AG04450 (cell line): ENCODE results near the gene RALY. TPM values are rescaled to one million over a fixed set of nuclear protein-coding genes. Genes with fewer than 3 reads are reported as not detected.

Source experiments
- CTCF ChIA-PET: fragments of 300-600, 350-600 bp; formaldehyde crosslinking; extraction: SDS; loops from one replicate; lab custom pipeline; 2022; ENCODE audit warnings: antibody characterized with exemption, inconsistent platforms; lab: Charles Lee
- POLR2A ChIA-PET: fragments of 350-600 bp; formaldehyde crosslinking; extraction: SDS; loops from one replicate; lab custom pipeline; 2021; ENCODE audit warnings: antibody characterized with exemption, inconsistent platforms; lab: Yijun Ruan, JAX
- DNase-seq: peaks from one replicate; pipeline ENCODE4 v3.0.0-alpha.2; 2011; ENCODE audit warnings: low read depth, low spot score
- H3K27ac ChIP-seq: one replicate; pipeline ENCODE4 v1.5.1; 2012; ENCODE audit warnings: low read depth, low read length, control low read depth
- H3K27me3 ChIP-seq: one replicate; pipeline ENCODE4 v1.6.0; 2012; ENCODE audit warnings: low read length; ENCODE audit not compliant: control insufficient read depth, insufficient read depth
- H3K4me3 ChIP-seq: 2 replicates; pipeline ENCODE4 v1.5.1; 2011; ENCODE audit warnings: mild to moderate bottlenecking, low read depth, low read length, control low read depth
- H3K9me3 ChIP-seq: 2 replicates; pipeline ENCODE4 v1.5.1; 2012; ENCODE audit warnings: low read length; ENCODE audit not compliant: control insufficient read depth, insufficient read depth
- CTCF ChIP-seq: IDR thresholded peaks from 2 replicates; pipeline ENCODE4 v1.5.1; 2011; ENCODE audit warnings: low read depth, low read length, control low read depth, inconsistent platforms
- polyA plus RNA-seq: library from polyadenylated mRNA; depleted of rRNA; stranded (reverse); fragments of >200 nt; gene quantifications from 2 replicates; pipeline ENCODE4 v1.2.3, GENCODE V29; 2011

Gene RALY
- polyA plus RNA-seq, 1 experiment, result 79.2 TPM

DNA sequence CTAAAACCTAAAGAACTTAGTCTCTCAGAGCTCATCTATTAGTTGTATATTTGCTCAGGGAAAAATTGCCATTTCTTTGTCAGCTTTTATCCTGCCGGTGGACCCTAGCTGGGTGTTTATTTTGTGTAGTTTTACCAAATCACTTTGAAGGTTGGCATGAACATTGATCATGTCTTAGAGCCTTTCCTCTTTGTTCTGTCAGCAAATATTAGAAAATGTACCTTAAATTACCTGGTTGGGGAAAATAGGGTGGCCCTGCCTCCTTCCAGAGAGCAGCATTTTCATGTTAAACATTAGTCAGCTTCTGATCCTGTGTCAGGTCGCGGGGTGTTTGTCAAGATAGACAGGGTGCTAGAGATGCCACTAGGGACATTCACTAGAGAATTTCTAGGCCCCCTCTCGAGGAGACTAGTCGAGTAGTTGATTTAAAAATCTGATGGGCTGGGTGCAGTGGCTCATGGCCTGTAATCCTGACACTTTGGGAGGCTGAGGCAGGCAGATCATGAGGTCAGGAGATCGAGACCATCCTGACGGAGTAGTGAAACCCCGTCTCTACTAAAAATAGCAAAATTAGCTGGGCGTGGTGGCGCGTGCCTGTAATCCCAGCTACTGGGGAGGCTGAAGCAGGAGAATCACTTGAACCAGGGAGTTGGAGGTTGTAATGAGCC lies 11.2 kb downstream of the RALY start:
- CTCF ChIA-PET, result interaction anchor here (1.0 kb wide), 1 partner anchor 142 kb away, joined by 3 read pairs; no protein-coding TSS in a partner anchor
- no peak for TF ChIP-seq CTCF
- Histone ChIP-seq H3K27me3 (no peaks in the 10 kb centered on the region), H3K4me3 (no peak overlapping the region), H3K9me3 (no peaks in the 10 kb centered on the region), H3K27ac (no peak overlapping the region)
- POLR2A ChIA-PET, result no interaction called here
- DNase-seq, result no peak

GRCh38 chr20:34006619-34007018 lies 12.9 kb downstream of the RALY start:
- Histone ChIP-seq H3K4me3 (no peak overlapping the region), H3K9me3 (no peaks in the 10 kb centered on the region), H3K27me3 (no peaks in the 10 kb centered on the region), H3K27ac (no peak overlapping the region)
- ChIA-PET POLR2A (interaction anchor here (0.7 kb wide), 1 partner anchor 13 kb away, joined by 3 read pairs; the partner anchor contains the start of gene RALY), CTCF (no interaction called here)
- DNase-seq, result no peak
- no peak for TF ChIP-seq CTCF

GRCh38 chr20:34008477-34008876 lies 14.8 kb downstream of the RALY start:
- Histone ChIP-seq H3K4me3 (no peak overlapping the region), H3K9me3 (no peaks in the 10 kb centered on the region), H3K27me3 (no peaks in the 10 kb centered on the region), H3K27ac (no peak overlapping the region)
- no peak for DNase-seq
- TF ChIP-seq CTCF, result no peak
- CTCF ChIA-PET, result no interaction called here
- POLR2A ChIA-PET, result no interaction called here

GRCh38 chr20:34010405-34010931 lies 16.8 kb downstream of the RALY start:
- H3K27ac ChIP-seq, result no peak overlapping the region
- no peaks in the 10 kb centered on the region for H3K9me3 ChIP-seq
- no peak for DNase-seq
- ChIA-PET CTCF (interaction anchor here (1.5 kb wide), 1 partner anchor 9 kb away, joined by 3 read pairs; no protein-coding TSS in a partner anchor), POLR2A (interaction anchor here (0.7 to 2.2 kb wide), 2 partner anchors 17 to 26 kb away, joined by 15 to 20 read pairs; partner anchors contain the start of gene RALY)
- no peak for TF ChIP-seq CTCF
- no peak overlapping the region for H3K4me3 ChIP-seq
- no peaks in the 10 kb centered on the region for H3K27me3 ChIP-seq

DNA sequence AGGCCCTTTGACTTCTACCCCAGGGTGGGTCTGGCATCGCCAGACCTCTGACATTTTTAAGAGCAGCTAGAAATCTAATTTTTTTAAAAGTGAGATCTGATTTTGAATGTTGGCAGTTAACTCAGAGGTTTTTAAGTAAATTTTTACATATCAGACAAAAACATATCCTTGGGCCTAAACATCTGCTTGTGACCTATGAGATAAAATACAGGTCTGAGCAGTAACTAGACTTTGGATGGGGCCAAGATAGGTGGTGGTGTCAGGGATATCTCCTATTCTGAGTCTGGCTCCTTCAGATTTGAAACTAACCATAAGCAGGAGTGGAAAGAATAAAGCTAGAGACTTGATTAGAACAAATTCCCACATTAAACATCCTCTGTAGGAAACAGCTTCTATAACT lies 17.6 kb downstream of the RALY start:
- POLR2A ChIA-PET, result interaction anchor here (2.2 kb wide), 1 partner anchor 18 kb away, joined by 20 read pairs; the partner anchor contains the start of gene RALY
- no peak overlapping the region for H3K27ac ChIP-seq

More for the DNA sequence above, 17.6 kb downstream of the RALY start:
- CTCF ChIA-PET, result interaction anchor here (1.5 kb wide), 1 partner anchor 10 kb away, joined by 3 read pairs; no protein-coding TSS in a partner anchor
- no peak overlapping the region for H3K4me3 ChIP-seq
- no peak for DNase-seq
- TF ChIP-seq CTCF, result no peak
- H3K9me3 ChIP-seq, result no peaks in the 10 kb centered on the region
- H3K27me3 ChIP-seq, result no peaks in the 10 kb centered on the region
